Trophoblast cell (in vitro differentiated cells and primary cell): ENCODE data around the gene LRFN2.

ENCODE experiments used
- DNase-seq, 2 donors: peaks; one replicate each; pipeline ENCODE4 v3.0.0-alpha.2; 2016
- H2AFZ ChIP-seq: 2 replicates; pipeline ENCODE4 v1.6.1; 2013; ENCODE audit warnings: low read length, moderate library complexity, mild to moderate bottlenecking; ENCODE audit not compliant: insufficient read depth, poor library complexity
- H2AK5ac ChIP-seq: 2 replicates; pipeline ENCODE4 v1.6.1; 2013; ENCODE audit warnings: mild to moderate bottlenecking, low read length
- H2BK120ac ChIP-seq: 2 replicates; pipeline ENCODE4 v1.6.1; 2013; ENCODE audit warnings: low read length, mild to moderate bottlenecking, moderate library complexity; ENCODE audit not compliant: insufficient read depth, poor library complexity
- H2BK12ac ChIP-seq: 2 replicates; pipeline ENCODE4 v1.6.1; 2013; ENCODE audit warnings: mild to moderate bottlenecking, low read length, moderate library complexity
- H2BK5ac ChIP-seq: 2 replicates; pipeline ENCODE4 v1.6.1; 2013; ENCODE audit warnings: low read length, low read depth, moderate library complexity, mild to moderate bottlenecking; ENCODE audit not compliant: poor library complexity
- H3K14ac ChIP-seq: 2 replicates; pipeline ENCODE4 v1.6.1; 2013; ENCODE audit warnings: mild to moderate bottlenecking, low read length
- H3K18ac ChIP-seq: 2 replicates; pipeline ENCODE4 v1.6.1; 2013; ENCODE audit warnings: mild to moderate bottlenecking, low read length
- H3K23ac ChIP-seq: 2 replicates; pipeline ENCODE4 v1.6.1; 2013; ENCODE audit warnings: low read length
- H3K27ac ChIP-seq: 2 replicates; pipeline ENCODE4 v1.5.1; 2013; ENCODE audit warnings: low read depth, mild to moderate bottlenecking, inconsistent platforms, low read length, moderate library complexity
- H3K27me3 ChIP-seq: 2 replicates; pipeline ENCODE4 v1.6.1; 2013; ENCODE audit warnings: inconsistent platforms, mild to moderate bottlenecking, low read length, moderate library complexity; ENCODE audit not compliant: insufficient read depth
- H3K36me3 ChIP-seq, 2 experiments: 1 replicate in 1 of 2; 2 replicates in 1 of 2; pipeline ENCODE4 v1.6.1; 2013; ENCODE audit warnings: low read length in 2 of 2, mild to moderate bottlenecking in 2 of 2, moderate library complexity in 1 of 2; ENCODE audit not compliant: insufficient read depth in 2 of 2, control insufficient read depth in 1 of 2
- H3K4ac ChIP-seq: 2 replicates; pipeline ENCODE4 v1.6.1; 2013; ENCODE audit warnings: low read depth, mild to moderate bottlenecking, low read length, moderate library complexity
- H3K4me1 ChIP-seq, 2 experiments: 1 replicate in 1 of 2; 2 replicates in 1 of 2; pipeline ENCODE4 v1.6.1; 2013; ENCODE audit warnings: low read length in 2 of 2, mild to moderate bottlenecking in 2 of 2, moderate library complexity in 1 of 2; ENCODE audit not compliant: insufficient read depth in 2 of 2, control insufficient read depth in 1 of 2
- H3K4me2 ChIP-seq: 2 replicates; pipeline ENCODE4 v1.6.1; 2013; ENCODE audit warnings: inconsistent platforms, mild to moderate bottlenecking, low read length, moderate library complexity
- H3K4me3 ChIP-seq: 2 replicates; pipeline ENCODE4 v1.5.1; 2013; ENCODE audit warnings: mild to moderate bottlenecking, low read depth, low read length, inconsistent platforms
- H3K79me1 ChIP-seq: one replicate; pipeline ENCODE4 v1.6.1; 2013; ENCODE audit warnings: low read length
- H3K79me2 ChIP-seq: 2 replicates; pipeline ENCODE4 v1.6.1; 2013; ENCODE audit warnings: low read length, mild to moderate bottlenecking; ENCODE audit not compliant: control insufficient read depth, insufficient read depth, poor library complexity
- H3K9ac ChIP-seq: 2 replicates; pipeline ENCODE4 v1.6.1; 2013; ENCODE audit warnings: mild to moderate bottlenecking, low read length
- H3K9me3 ChIP-seq: 2 replicates; pipeline ENCODE4 v1.6.1; 2013; ENCODE audit warnings: low read depth, mild to moderate bottlenecking, control low read depth, inconsistent platforms, low read length; ENCODE audit not compliant: insufficient read depth
- H4K12ac ChIP-seq: 2 replicates; pipeline ENCODE4 v1.6.1; 2013; ENCODE audit warnings: low read depth, mild to moderate bottlenecking, low read length, moderate library complexity
- H4K8ac ChIP-seq: 2 replicates; pipeline ENCODE4 v1.6.1; 2013; ENCODE audit warnings: low read depth, mild to moderate bottlenecking, low read length, moderate library complexity
- H4K91ac ChIP-seq: one replicate; pipeline ENCODE4 v1.6.1; 2013; ENCODE audit warnings: low read depth, mild to moderate bottlenecking, low read length, moderate library complexity
- WGBS: extraction: QIAGEN DNeasy Blood & Tissue Kit; methylation state at CpG from one replicate; pipeline ENCODE4 v1.1.7; 2013; ENCODE audit warnings: missing lambda C conversion rate; ENCODE audit not compliant: insufficient read length, insufficient coverage; ENCODE audit errors: extremely low coverage; 5-methylcytosine and 5-hydroxymethylcytosine counted together

LRFN2 gene

GRCh38 chr6:40552941-40553340 lies 34.2 kb downstream of the LRFN2 start:
- H3K27me3 ChIP-seq, result no peaks in the 10 kb centered on the region
- H2BK120ac ChIP-seq, result no peak overlapping the region
- no peak overlapping the region for H3K27ac ChIP-seq
- H2BK12ac ChIP-seq, result no peak overlapping the region
- no peaks in the 10 kb centered on the region for H3K4me1 ChIP-seq
- no peak overlapping the region for H4K8ac ChIP-seq
- H3K9ac ChIP-seq, result no peak overlapping the region
- H3K14ac ChIP-seq, result no peak overlapping the region
- H3K4ac ChIP-seq, result no peak overlapping the region
- no CpG with 5 or more reads among the region's 4 CpGs for WGBS
- no peak for DNase-seq
- H3K4me2 ChIP-seq, result no peak overlapping the region
- no peak overlapping the region for H3K18ac ChIP-seq
- no peak overlapping the region for H3K4me3 ChIP-seq
- no peak overlapping the region for H2AK5ac ChIP-seq
- no peaks in the 10 kb centered on the region for H3K79me1 ChIP-seq
- H4K12ac ChIP-seq, result no peak overlapping the region
- no peaks in the 10 kb centered on the region for H3K9me3 ChIP-seq
- no peak overlapping the region for H4K91ac ChIP-seq
- no peaks in the 10 kb centered on the region for H3K79me2 ChIP-seq
- no peak overlapping the region for H2BK5ac ChIP-seq
- H3K36me3 ChIP-seq, result no peaks in the 10 kb centered on the region
- H2AFZ ChIP-seq, result no peak overlapping the region
- no peak overlapping the region for H3K23ac ChIP-seq

DNA sequence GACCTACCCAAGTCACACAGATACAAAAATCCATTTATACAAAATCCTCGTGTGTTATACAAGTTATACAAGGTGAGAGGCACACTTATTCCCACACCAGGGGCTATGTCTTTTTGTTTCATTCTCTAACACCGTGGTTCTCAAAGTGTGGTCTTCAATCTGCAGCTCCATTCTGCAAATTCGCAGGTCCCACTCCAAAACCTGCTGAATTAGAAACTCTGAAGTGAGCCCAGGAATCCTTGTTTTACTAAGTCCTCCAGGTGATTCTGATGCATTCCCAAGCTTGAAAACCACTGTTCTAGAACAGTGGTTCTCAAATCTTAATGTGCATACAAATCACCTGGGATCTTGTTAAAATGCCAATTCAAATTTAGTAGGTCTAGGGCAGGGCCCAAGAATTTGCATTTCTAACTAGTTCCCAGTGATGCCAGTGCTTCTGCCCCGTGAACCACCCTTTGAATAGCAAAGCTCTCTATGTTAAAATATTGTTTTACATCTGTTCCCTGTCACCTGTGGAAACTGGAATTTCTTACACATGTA lies 35.1 kb downstream of the LRFN2 start:
- H3K27me3 ChIP-seq, result no peaks in the 10 kb centered on the region
- H3K18ac ChIP-seq, result no peak overlapping the region
- no peaks in the 10 kb centered on the region for H3K79me1 ChIP-seq
- H2BK120ac ChIP-seq, result no peak overlapping the region
- no peak overlapping the region for H4K12ac ChIP-seq
- no peaks in the 10 kb centered on the region for H3K4me1 ChIP-seq
- H3K4ac ChIP-seq, result no peak overlapping the region
- no peak overlapping the region for H3K23ac ChIP-seq
- H2AK5ac ChIP-seq, result no peak overlapping the region
- no peak overlapping the region for H2AFZ ChIP-seq
- H3K4me2 ChIP-seq, result no peak overlapping the region
- no peak overlapping the region for H3K14ac ChIP-seq
- H4K8ac ChIP-seq, result no peak overlapping the region
- DNase-seq, result no peak
- no peak overlapping the region for H2BK12ac ChIP-seq
- no peaks in the 10 kb centered on the region for H3K79me2 ChIP-seq
- no peaks in the 10 kb centered on the region for H3K36me3 ChIP-seq
- WGBS, result no CpG with 5 or more reads among the region's 4 CpGs
- H3K9ac ChIP-seq, result no peak overlapping the region
- no peak overlapping the region for H2BK5ac ChIP-seq
- H3K27ac ChIP-seq, result no peak overlapping the region
- no peak overlapping the region for H3K4me3 ChIP-seq
- no peak overlapping the region for H4K91ac ChIP-seq
- no peaks in the 10 kb centered on the region for H3K9me3 ChIP-seq

DNA sequence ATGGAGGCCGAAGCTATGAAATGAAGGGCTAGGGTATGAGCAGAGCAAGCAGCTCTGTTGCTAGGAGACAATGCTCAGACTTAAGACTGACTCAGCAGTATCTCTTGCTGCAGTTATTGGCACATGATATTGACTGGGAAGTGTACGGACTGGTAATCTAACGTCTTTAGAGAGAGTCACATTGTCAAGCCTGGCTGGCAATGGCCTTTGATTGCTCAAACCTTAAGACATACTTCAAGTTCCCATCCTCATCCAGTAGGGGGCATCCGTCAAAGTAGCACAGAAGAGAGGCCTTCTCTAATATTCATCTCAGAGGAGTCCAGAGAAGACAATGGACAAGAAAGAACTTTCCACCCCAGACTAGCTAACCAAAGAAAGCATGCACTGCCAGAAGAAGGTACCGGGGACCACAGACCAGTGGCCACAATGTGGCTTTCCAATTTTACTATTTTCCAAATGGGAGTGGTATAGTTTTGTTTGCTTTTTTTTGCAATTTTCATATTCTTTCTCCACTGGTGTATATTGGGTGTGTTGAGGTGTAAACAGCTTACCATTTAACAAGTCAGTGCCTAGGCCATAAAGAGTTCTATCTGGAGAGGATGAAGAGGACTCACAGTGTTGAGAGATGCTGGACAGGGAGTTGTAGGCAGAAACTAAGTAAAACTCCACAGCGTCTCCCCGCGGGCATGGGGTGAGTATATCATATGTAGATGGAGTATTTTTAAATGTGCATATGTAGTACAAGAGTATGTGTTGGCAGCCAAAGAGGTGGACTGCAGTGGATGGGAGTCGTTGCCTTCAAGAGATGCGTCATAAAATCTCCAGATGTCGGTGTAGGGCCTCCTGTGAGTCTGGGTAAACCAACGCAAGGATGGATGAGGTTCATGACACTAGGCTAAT lies 36.7 kb downstream of the LRFN2 start:
- no CpG with 5 or more reads among the region's 12 CpGs for WGBS
- H2BK5ac ChIP-seq, result no peak overlapping the region
- no peak overlapping the region for H3K14ac ChIP-seq

DNA sequence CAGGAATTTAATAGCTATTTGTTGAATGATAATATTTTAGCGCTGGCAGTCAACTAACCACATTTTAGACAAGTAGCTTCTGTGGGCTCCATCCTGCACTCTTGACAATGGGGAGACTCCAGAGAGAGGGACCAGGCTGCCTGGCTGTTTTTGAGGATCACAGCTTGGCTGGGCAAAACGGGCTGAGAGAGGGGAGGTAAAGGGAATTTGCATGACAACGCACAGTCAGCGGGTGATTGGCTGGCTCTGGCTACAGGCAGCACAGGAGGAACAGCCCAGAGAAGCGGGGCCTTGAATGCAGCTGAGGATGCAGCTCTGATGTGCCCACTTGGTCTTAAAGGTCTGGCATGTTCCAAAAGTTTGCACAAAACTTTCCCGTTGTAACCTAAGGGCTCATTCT lies 41.2 kb downstream of the LRFN2 start:
- no peak overlapping the region for H2AK5ac ChIP-seq
- no peak overlapping the region for H3K27ac ChIP-seq
- no peak overlapping the region for H2AFZ ChIP-seq
- H4K8ac ChIP-seq, result no peak overlapping the region
- H3K79me2 ChIP-seq, result no peaks in the 10 kb centered on the region
- no peak overlapping the region for H3K14ac ChIP-seq
- no peak overlapping the region for H4K12ac ChIP-seq
- DNase-seq, result no peak
- no peaks in the 10 kb centered on the region for H3K4me1 ChIP-seq
- H2BK120ac ChIP-seq, result no peak overlapping the region
- H3K27me3 ChIP-seq, result no peaks in the 10 kb centered on the region
- H2BK12ac ChIP-seq, result no peak overlapping the region
- WGBS, result no CpG with 5 or more reads among the region's 6 CpGs
- H3K36me3 ChIP-seq, result no peaks in the 10 kb centered on the region
- no peaks in the 10 kb centered on the region for H3K9me3 ChIP-seq
- no peak overlapping the region for H3K4ac ChIP-seq
- H3K4me3 ChIP-seq, result no peak overlapping the region
- H3K18ac ChIP-seq, result no peak overlapping the region
- no peak overlapping the region for H2BK5ac ChIP-seq
- H3K79me1 ChIP-seq, result no peaks in the 10 kb centered on the region
- no peak overlapping the region for H3K23ac ChIP-seq
- H3K9ac ChIP-seq, result no peak overlapping the region
- no peak overlapping the region for H4K91ac ChIP-seq
- no peak overlapping the region for H3K4me2 ChIP-seq

More for the DNA sequence above, 36.7 kb downstream of the LRFN2 start:
- Histone ChIP-seq H3K4me1 (no peaks in the 10 kb centered on the region), H4K91ac (no peak overlapping the region), H3K79me1 (no peaks in the 10 kb centered on the region), H3K36me3 (no peaks in the 10 kb centered on the region), H3K9ac (no peak overlapping the region), H3K9me3 (no peaks in the 10 kb centered on the region), H2AK5ac (no peak overlapping the region), H3K23ac (no peak overlapping the region), H3K27ac (no peak overlapping the region), H2AFZ (no peak overlapping the region), H3K4me2 (no peak overlapping the region), H3K4ac (no peak overlapping the region), H3K4me3 (no peak overlapping the region), H2BK120ac (no peak overlapping the region), H2BK12ac (no peak overlapping the region), H3K27me3 (no peaks in the 10 kb centered on the region), H3K79me2 (no peaks in the 10 kb centered on the region), H4K8ac (no peak overlapping the region), H3K18ac (no peak overlapping the region), H4K12ac (no peak overlapping the region)
- peak; percentile 13 to 60 for DNase-seq
